ENCODE measurements around the gene SLC35F3. TPM values are rescaled to one million over a fixed set of nuclear protein-coding genes. Genes with fewer than 3 reads are reported as not detected.

Gene SLC35F3
- total RNA-seq, 1 donor from 2014 or later = 0.52 TPM

DNA sequence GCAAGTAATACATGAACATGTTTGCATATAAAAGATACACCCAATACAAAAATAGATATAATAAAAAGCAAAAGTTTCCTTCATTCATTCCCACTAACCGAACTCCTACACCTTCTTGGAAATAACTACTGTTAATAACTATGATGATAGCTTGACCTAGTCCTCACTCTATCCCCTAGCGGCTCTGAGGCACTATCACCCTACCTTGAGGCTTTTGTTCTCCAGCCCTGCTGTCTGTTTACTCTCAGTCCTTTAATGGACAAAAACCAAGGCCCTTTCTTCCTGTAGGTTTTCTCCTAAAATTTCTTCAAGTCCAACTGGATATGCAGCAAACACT is 186.6 kb downstream of the SLC35F3 start:
- H3K27me3 ChIP-seq (ENCODE audit: control insufficient read depth in 3 of 3, insufficient read depth in 3 of 3, low read length in 3 of 3) = peaks cover 0 to 5% (median 0%) of the 10 kb centered on the region in 3 donors
- H3K4me1 ChIP-seq (ENCODE audit: control insufficient read depth in 3 of 3, insufficient read depth in 3 of 3, low read length in 3 of 3) = peaks cover 0 to 3% (median 0%) of the 10 kb centered on the region in 3 donors
- no peak overlapping the region for H3K4me3 ChIP-seq (ENCODE audit: low read length in 3 of 3)
- no peak overlapping the region for H3K9ac ChIP-seq (ENCODE audit: low read depth in 1 of 3, low read length in 3 of 3)
- no peak overlapping the region for H3K27ac ChIP-seq (ENCODE audit: low read depth, low read length)
- H3K9me3 ChIP-seq (ENCODE audit: control insufficient read depth in 3 of 3, low read length in 3 of 3) = no peaks in the 10 kb centered on the region
- H3K36me3 ChIP-seq (ENCODE audit: control insufficient read depth in 3 of 3, insufficient read depth in 3 of 3, low read length in 3 of 3) = no peaks in the 10 kb centered on the region

- H3K9me3 ChIP-seq (ENCODE audit: control insufficient read depth in 3 of 3, low read length in 3 of 3) = no peaks in the 10 kb centered on the region
- peaks cover 0 to 5% (median 0%) of the 10 kb centered on the region in 3 donors for H3K27me3 ChIP-seq (ENCODE audit: control insufficient read depth in 3 of 3, insufficient read depth in 3 of 3, low read length in 3 of 3)
- H3K27ac ChIP-seq (ENCODE audit: low read depth, low read length) = no peak overlapping the region
- H3K4me1 ChIP-seq (ENCODE audit: control insufficient read depth in 3 of 3, insufficient read depth in 3 of 3, low read length in 3 of 3) = peaks cover 0 to 3% (median 0%) of the 10 kb centered on the region in 3 donors
- H3K36me3 ChIP-seq (ENCODE audit: control insufficient read depth in 3 of 3, insufficient read depth in 3 of 3, low read length in 3 of 3) = no peaks in the 10 kb centered on the region
- H3K4me3 ChIP-seq (ENCODE audit: low read length in 3 of 3) = no peak overlapping the region
- H3K9ac ChIP-seq (ENCODE audit: low read depth in 1 of 3, low read length in 3 of 3) = no peak overlapping the region
These were observed 187.4 kb downstream of the SLC35F3 start for GRCh38 chr1:234091876-234092275.

- Histone ChIP-seq H3K27me3 (ENCODE audit: control insufficient read depth in 3 of 3, insufficient read depth in 3 of 3, low read length in 3 of 3) (peaks cover 0 to 5% (median 0%) of the 10 kb centered on the region in 3 donors), H3K4me3 (ENCODE audit: low read length in 3 of 3) (no peak overlapping the region), H3K9ac (ENCODE audit: low read depth in 1 of 3, low read length in 3 of 3) (no peak overlapping the region), H3K27ac (ENCODE audit: low read depth, low read length) (no peak overlapping the region), H3K36me3 (ENCODE audit: control insufficient read depth in 3 of 3, insufficient read depth in 3 of 3, low read length in 3 of 3) (no peaks in the 10 kb centered on the region), H3K9me3 (ENCODE audit: control insufficient read depth in 3 of 3, low read length in 3 of 3) (no peaks in the 10 kb centered on the region), H3K4me1 (ENCODE audit: control insufficient read depth in 3 of 3, insufficient read depth in 3 of 3, low read length in 3 of 3) (peaks cover 0 to 3% (median 0%) of the 10 kb centered on the region in 3 donors)
These were observed 188.6 kb downstream of the SLC35F3 start for GRCh38 chr1:234093107-234093506.

DNA sequence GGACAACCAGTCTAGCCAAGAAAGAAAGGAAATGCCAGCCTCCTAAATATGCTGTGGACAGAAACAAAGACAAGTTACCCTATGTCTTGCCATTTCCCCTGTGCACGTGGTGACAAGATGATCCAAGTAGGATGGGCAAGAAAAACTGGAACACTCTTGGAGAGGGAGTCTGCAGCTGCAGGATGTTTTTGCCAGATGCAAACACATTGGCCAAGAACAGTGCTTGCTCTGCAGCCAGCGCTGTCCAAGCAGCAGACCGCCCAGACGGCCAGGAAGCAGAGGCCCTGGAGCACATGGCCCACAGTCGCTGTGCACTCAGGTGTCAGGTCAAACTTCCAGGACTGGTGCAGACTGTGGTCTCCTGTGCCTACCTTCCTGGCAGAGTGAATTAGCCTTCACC is 189.3 kb downstream of the SLC35F3 start:
- Histone ChIP-seq H3K4me1 (ENCODE audit: control insufficient read depth in 3 of 3, insufficient read depth in 3 of 3, low read length in 3 of 3) (peaks cover 0 to 3% (median 0%) of the 10 kb centered on the region in 3 donors), H3K4me3 (ENCODE audit: low read length in 3 of 3) (no peak overlapping the region), H3K36me3 (ENCODE audit: control insufficient read depth in 3 of 3, insufficient read depth in 3 of 3, low read length in 3 of 3) (no peaks in the 10 kb centered on the region), H3K27me3 (ENCODE audit: control insufficient read depth in 3 of 3, insufficient read depth in 3 of 3, low read length in 3 of 3) (peaks cover 0 to 5% (median 3%) of the 10 kb centered on the region in 3 donors), H3K9me3 (ENCODE audit: control insufficient read depth in 3 of 3, low read length in 3 of 3) (no peaks in the 10 kb centered on the region), H3K9ac (ENCODE audit: low read depth in 1 of 3, low read length in 3 of 3) (no peak overlapping the region), H3K27ac (ENCODE audit: low read depth, low read length) (no peak overlapping the region)

GRCh38 chr1:234094172-234094571 is 189.7 kb downstream of the SLC35F3 start:
- no peak overlapping the region for H3K27ac ChIP-seq (ENCODE audit: low read depth, low read length)
- peaks cover 0 to 5% (median 3%) of the 10 kb centered on the region in 3 donors for H3K27me3 ChIP-seq (ENCODE audit: control insufficient read depth in 3 of 3, insufficient read depth in 3 of 3, low read length in 3 of 3)

GRCh38 chr1:234096161-234096770 is 191.8 kb downstream of the SLC35F3 start:
- Histone ChIP-seq H3K36me3 (ENCODE audit: control insufficient read depth in 3 of 3, insufficient read depth in 3 of 3, low read length in 3 of 3) (no peaks in the 10 kb centered on the region), H3K27me3 (ENCODE audit: control insufficient read depth in 3 of 3, insufficient read depth in 3 of 3, low read length in 3 of 3) (peaks cover 0 to 7% (median 6%) of the 10 kb centered on the region in 3 donors), H3K4me1 (ENCODE audit: control insufficient read depth in 3 of 3, insufficient read depth in 3 of 3, low read length in 3 of 3) (peaks cover 0 to 3% (median 0%) of the 10 kb centered on the region in 3 donors), H3K4me3 (ENCODE audit: low read length in 3 of 3) (no peak overlapping the region), H3K9ac (ENCODE audit: low read depth in 1 of 3, low read length in 3 of 3) (no peak overlapping the region), H3K9me3 (ENCODE audit: control insufficient read depth in 3 of 3, low read length in 3 of 3) (no peaks in the 10 kb centered on the region), H3K27ac (ENCODE audit: low read depth, low read length) (no peak overlapping the region)

More at GRCh38 chr1:234094172-234094571, 189.7 kb downstream of the SLC35F3 start:
- Histone ChIP-seq H3K9ac (ENCODE audit: low read depth in 1 of 3, low read length in 3 of 3) (no peak overlapping the region), H3K4me1 (ENCODE audit: control insufficient read depth in 3 of 3, insufficient read depth in 3 of 3, low read length in 3 of 3) (peaks cover 0 to 3% (median 0%) of the 10 kb centered on the region in 3 donors), H3K9me3 (ENCODE audit: control insufficient read depth in 3 of 3, low read length in 3 of 3) (no peaks in the 10 kb centered on the region), H3K36me3 (ENCODE audit: control insufficient read depth in 3 of 3, insufficient read depth in 3 of 3, low read length in 3 of 3) (no peaks in the 10 kb centered on the region), H3K4me3 (ENCODE audit: low read length in 3 of 3) (no peak overlapping the region)

DNA sequence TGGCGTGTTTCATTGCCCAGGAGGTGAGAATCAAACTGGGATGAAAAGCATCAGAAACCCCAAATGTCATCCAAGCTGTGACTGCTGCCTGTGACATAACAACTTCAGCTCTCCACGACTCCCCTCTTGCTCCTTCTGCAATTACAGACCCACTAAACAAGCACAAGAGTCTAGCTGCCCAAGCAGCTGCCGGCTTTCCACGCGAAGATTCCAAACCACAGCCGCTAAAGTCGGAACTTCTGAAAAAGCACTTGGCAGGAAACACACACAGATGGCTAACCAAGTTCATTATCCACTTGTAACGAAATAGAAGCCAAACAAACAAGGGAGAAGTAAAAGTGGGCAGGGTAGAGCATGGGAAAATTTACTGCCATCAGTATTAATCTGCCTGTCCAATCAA is 198.1 kb downstream of the SLC35F3 start:
- H3K36me3 ChIP-seq (ENCODE audit: control insufficient read depth in 3 of 3, insufficient read depth in 3 of 3, low read length in 3 of 3) = no peaks in the 10 kb centered on the region
- peaks cover 0 to 9% (median 7%) of the 10 kb centered on the region in 3 donors for H3K27me3 ChIP-seq (ENCODE audit: control insufficient read depth in 3 of 3, insufficient read depth in 3 of 3, low read length in 3 of 3)
- H3K9me3 ChIP-seq (ENCODE audit: control insufficient read depth in 3 of 3, low read length in 3 of 3) = no peaks in the 10 kb centered on the region
- no peak overlapping the region for H3K9ac ChIP-seq (ENCODE audit: low read depth in 1 of 3, low read length in 3 of 3)
- H3K4me1 ChIP-seq (ENCODE audit: control insufficient read depth in 3 of 3, insufficient read depth in 3 of 3, low read length in 3 of 3) = peaks cover 0 to 3% (median 0%) of the 10 kb centered on the region in 3 donors
- H3K4me3 ChIP-seq (ENCODE audit: low read length in 3 of 3) = no peak overlapping the region
- H3K27ac ChIP-seq (ENCODE audit: low read depth, low read length) = no peak overlapping the region

- Histone ChIP-seq H3K9ac (ENCODE audit: low read depth in 1 of 3, low read length in 3 of 3) (no peak overlapping the region), H3K36me3 (ENCODE audit: control insufficient read depth in 3 of 3, insufficient read depth in 3 of 3, low read length in 3 of 3) (no peaks in the 10 kb centered on the region), H3K4me3 (ENCODE audit: low read length in 3 of 3) (no peak overlapping the region), H3K9me3 (ENCODE audit: control insufficient read depth in 3 of 3, low read length in 3 of 3) (no peaks in the 10 kb centered on the region), H3K27me3 (ENCODE audit: control insufficient read depth in 3 of 3, insufficient read depth in 3 of 3, low read length in 3 of 3) (peaks cover 0 to 9% (median 7%) of the 10 kb centered on the region in 3 donors), H3K4me1 (ENCODE audit: control insufficient read depth in 3 of 3, insufficient read depth in 3 of 3, low read length in 3 of 3) (peaks cover 0 to 3% (median 0%) of the 10 kb centered on the region in 3 donors), H3K27ac (ENCODE audit: low read depth, low read length) (no peak overlapping the region)
These were observed 198.7 kb downstream of the SLC35F3 start for GRCh38 chr1:234103198-234103597.

DNA sequence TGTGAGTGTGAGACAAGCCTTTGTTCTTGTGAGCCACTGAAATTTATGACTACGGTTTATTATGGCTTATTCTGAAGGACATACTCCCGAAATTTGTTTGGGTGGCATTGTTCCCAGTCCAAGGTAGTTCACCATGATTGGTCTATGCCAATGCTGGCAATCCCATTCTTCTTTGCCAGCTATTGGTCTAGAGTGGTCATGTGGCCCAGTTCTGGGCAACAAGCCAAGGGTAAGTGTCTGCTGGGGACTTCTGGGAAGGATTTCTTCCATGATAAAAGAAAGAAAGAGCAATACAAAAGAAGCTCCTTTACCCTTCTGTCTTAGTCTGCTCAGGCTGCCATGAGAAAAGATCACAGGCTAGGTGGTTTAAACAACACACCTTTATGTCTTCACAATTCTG is 201.6 kb downstream of the SLC35F3 start:
- Histone ChIP-seq H3K27me3 (ENCODE audit: control insufficient read depth in 3 of 3, insufficient read depth in 3 of 3, low read length in 3 of 3) (peaks cover 0 to 3% (median 1%) of the 10 kb centered on the region in 3 donors), H3K27ac (ENCODE audit: low read depth, low read length) (no peak overlapping the region), H3K9me3 (ENCODE audit: control insufficient read depth in 3 of 3, low read length in 3 of 3) (no peaks in the 10 kb centered on the region), H3K4me1 (ENCODE audit: control insufficient read depth in 3 of 3, insufficient read depth in 3 of 3, low read length in 3 of 3) (peaks cover 0 to 3% (median 0%) of the 10 kb centered on the region in 3 donors), H3K9ac (ENCODE audit: low read depth in 1 of 3, low read length in 3 of 3) (no peak overlapping the region), H3K36me3 (ENCODE audit: control insufficient read depth in 3 of 3, insufficient read depth in 3 of 3, low read length in 3 of 3) (no peaks in the 10 kb centered on the region), H3K4me3 (ENCODE audit: low read length in 3 of 3) (no peak overlapping the region)

GRCh38 chr1:234107416-234108021 is 203.0 kb downstream of the SLC35F3 start:
- H3K27ac ChIP-seq (ENCODE audit: low read depth, low read length) = no peak overlapping the region
- no peak overlapping the region for H3K4me3 ChIP-seq (ENCODE audit: low read length in 3 of 3)
- H3K9ac ChIP-seq (ENCODE audit: low read depth in 1 of 3, low read length in 3 of 3) = no peak overlapping the region
- H3K9me3 ChIP-seq (ENCODE audit: control insufficient read depth in 3 of 3, low read length in 3 of 3) = no peaks in the 10 kb centered on the region
- H3K36me3 ChIP-seq (ENCODE audit: control insufficient read depth in 3 of 3, insufficient read depth in 3 of 3, low read length in 3 of 3) = no peaks in the 10 kb centered on the region
- peaks cover 0 to 4% (median under 1%) of the 10 kb centered on the region in 3 donors for H3K27me3 ChIP-seq (ENCODE audit: control insufficient read depth in 3 of 3, insufficient read depth in 3 of 3, low read length in 3 of 3)
- H3K4me1 ChIP-seq (ENCODE audit: control insufficient read depth in 3 of 3, insufficient read depth in 3 of 3, low read length in 3 of 3) = no peaks in the 10 kb centered on the region
